Upper lobe of left lung (tissue), 6 donors: ENCODE measurements around the gene ADPRH. TPM values are rescaled to one million over a fixed set of nuclear protein-coding genes. Genes with fewer than 3 reads are reported as not detected.
A peak's percentile ranks its signal among the peaks of the same experiment; 100 is the strongest.

Experiments
- ATAC-seq, 2 donors: fragments of 200-7000 bp; cut with Tn5 transposase; one replicate each; pipeline ENCODE4 v1.9.1; 2022; ENCODE audit warnings: mild to moderate bottlenecking in 2 of 2, moderate library complexity in 2 of 2; ENCODE audit not compliant: low FRiP score in 2 of 2
- DNase-seq, 2 donors: peaks; one replicate each; pipeline ENCODE4 v3.0.0-alpha.2; 2019 to 2020
- H3K27ac ChIP-seq, 4 donors: fragments of 200-600 bp; sonication (generic); one replicate each; pipeline ENCODE4 v1.5.1; 2016 to 2019
- H3K27me3 ChIP-seq, 4 donors: fragments of 200-600 bp; sonication (generic); one replicate each; pipeline ENCODE4 v1.5.1; 2017 to 2019
- H3K36me3 ChIP-seq, 4 donors: fragments of 200-600 bp; sonication (generic); one replicate each; pipeline ENCODE4 v1.5.1; 2016 to 2019
- H3K4me1 ChIP-seq, 4 donors: fragments of 200-600 bp; sonication (generic); one replicate each; pipeline ENCODE4 v1.5.1; 2018 to 2019
- H3K4me3 ChIP-seq, 4 donors: fragments of 200-600 bp; sonication (generic); one replicate each; pipeline ENCODE4 v1.5.1; 2017 to 2019; ENCODE audit warnings: mild to moderate bottlenecking in 2 of 4, moderate library complexity in 1 of 4
- H3K9me3 ChIP-seq, 4 donors: fragments of 200-600 bp; sonication (generic); one replicate each; pipeline ENCODE4 v1.5.1; 2018 to 2019
- EP300 ChIP-seq, 4 donors: sonication (generic); formaldehyde crosslinking; IDR thresholded peaks; one replicate each; pipeline ENCODE4 v1.5.1; 2017; ENCODE audit warnings: antibody characterized with exemption in 4 of 4, control low read depth in 2 of 4
- POLR2A ChIP-seq, 4 donors: fragments of 450-650 bp; IDR thresholded peaks; one replicate each; pipeline ENCODE4 v1.5.1; 2016 to 2017; ENCODE audit warnings: antibody characterized with exemption in 4 of 4, mild to moderate bottlenecking in 2 of 4
- POLR2AphosphoS5 ChIP-seq, 2 donors: sonication (generic); formaldehyde crosslinking; IDR thresholded peaks; one replicate each; pipeline ENCODE4 v1.5.1; 2017; ENCODE audit warnings: antibody characterized with exemption in 2 of 2
- WGBS, 2 donors: methylation state at CpG; one replicate each; pipeline ENCODE4 v1.1.5; 2017 to 2018; 5-methylcytosine and 5-hydroxymethylcytosine counted together
- total RNA-seq, 6 donors: library from RNA; depleted of rRNA in 4 of 6; stranded (reverse); fragments of >200 nt in 4 of 6; gene quantifications; one replicate each; pipeline versions ENCODE4 v1.1.0 to v1.2.1, GENCODE V29; 2016 to 2021
- TF ChIP-seq, protein P1 (sequence below), 6 experiments: fragments of 450-650 bp in 4 of 6; fragments of 200-600 bp in 2 of 6; sonication (generic) in 2 of 6; IDR thresholded peaks; one replicate each; pipeline ENCODE4 v1.5.1; 2016 to 2019; ENCODE audit warnings: antibody characterized with exemption in 6 of 6
- donor health status: DM: no; HTN: no; CAD: no; lungs with moderate emphysema.
- donor health status: DM: no; HTN: yes; CAD: no; lungs with severe emphysema.

Gene ADPRH
- total RNA-seq, 6 donors from 2014 or later = 18.9 to 33.8 (median 25.1) TPM

DNA sequence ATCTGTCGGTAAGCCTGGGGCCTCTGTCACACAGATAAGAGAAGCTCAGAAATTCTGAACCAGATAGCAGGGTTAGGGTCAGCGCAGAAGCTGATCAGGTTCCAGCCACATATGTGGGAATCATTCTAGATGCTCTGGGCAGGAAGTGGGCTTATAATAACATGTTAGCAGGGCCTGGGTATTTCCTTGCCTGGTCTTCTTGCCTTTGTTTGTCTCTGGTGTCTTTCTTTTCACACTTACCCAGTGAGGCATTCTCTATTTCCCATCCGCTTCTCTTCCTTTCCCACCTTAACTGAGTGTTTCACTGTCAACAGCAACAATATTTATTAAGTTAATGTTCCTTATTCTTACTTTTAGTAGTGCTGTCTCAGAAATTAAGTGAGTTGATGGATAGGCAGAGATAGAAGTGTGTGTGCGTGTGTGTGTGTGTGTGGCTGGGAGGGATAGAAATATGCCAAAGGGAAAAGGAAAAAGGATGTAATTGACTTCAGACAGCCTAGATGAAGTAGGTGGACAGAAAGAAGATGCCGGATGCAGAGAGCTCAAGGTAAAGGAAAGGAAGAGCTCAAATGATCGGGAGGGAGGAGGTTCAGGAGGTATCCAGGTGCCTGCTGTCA lies 20.4 kb downstream of the ADPRH start:
- DNase-seq = no peak
- H3K4me3 ChIP-seq = peak overlapping the region in 1 of 4 donors; percentile 18
- 81% methylated on average over 6 of the region's 6 CpGs for WGBS, 2 donors
- H3K9me3 ChIP-seq = no peaks in the 10 kb centered on the region
- H3K4me1 ChIP-seq = peaks cover 31 to 42% (median 39%) of the 10 kb centered on the region in 4 donors
- H3K27me3 ChIP-seq = no peaks in the 10 kb centered on the region
- ATAC-seq = no peak
- H3K27ac ChIP-seq = peak overlapping the region; percentile 68 to 85 (median 80)
- no peak for TF ChIP-seq EP300 (IDR thresholded peaks at IDR 0.05)
- TF ChIP-seq, protein P1, sequence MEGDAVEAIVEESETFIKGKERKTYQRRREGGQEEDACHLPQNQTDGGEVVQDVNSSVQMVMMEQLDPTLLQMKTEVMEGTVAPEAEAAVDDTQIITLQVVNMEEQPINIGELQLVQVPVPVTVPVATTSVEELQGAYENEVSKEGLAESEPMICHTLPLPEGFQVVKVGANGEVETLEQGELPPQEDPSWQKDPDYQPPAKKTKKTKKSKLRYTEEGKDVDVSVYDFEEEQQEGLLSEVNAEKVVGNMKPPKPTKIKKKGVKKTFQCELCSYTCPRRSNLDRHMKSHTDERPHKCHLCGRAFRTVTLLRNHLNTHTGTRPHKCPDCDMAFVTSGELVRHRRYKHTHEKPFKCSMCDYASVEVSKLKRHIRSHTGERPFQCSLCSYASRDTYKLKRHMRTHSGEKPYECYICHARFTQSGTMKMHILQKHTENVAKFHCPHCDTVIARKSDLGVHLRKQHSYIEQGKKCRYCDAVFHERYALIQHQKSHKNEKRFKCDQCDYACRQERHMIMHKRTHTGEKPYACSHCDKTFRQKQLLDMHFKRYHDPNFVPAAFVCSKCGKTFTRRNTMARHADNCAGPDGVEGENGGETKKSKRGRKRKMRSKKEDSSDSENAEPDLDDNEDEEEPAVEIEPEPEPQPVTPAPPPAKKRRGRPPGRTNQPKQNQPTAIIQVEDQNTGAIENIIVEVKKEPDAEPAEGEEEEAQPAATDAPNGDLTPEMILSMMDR (IDR thresholded peaks at IDR 0.05) = no peak
- no peak for TF ChIP-seq POLR2AphosphoS5 (IDR thresholded peaks at IDR 0.05)
- no peaks in the 10 kb centered on the region for H3K36me3 ChIP-seq

DNA sequence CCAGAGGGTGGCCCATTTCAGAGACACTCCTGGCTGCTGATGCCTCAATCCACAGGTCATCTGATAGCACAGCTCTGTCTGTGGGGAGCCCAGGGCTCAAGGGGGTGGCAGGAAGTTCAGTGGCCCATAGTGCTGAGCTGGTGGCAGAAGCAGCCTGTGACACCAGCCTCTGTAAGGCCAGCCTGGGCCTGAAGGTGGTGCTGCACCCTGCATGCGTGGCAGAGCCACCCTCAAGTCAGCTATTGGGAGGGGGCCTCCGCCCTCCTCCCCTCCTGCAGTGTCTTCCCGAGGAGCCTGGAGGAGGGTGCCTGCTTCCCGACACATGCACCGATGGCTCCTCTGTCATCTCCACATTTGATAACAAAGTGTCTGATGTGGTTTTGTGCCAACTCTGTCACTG lies 21.4 kb downstream of the ADPRH start:
- Histone ChIP-seq H3K27ac (peak overlapping the region; percentile 68 to 85 (median 80)), H3K36me3 (no peaks in the 10 kb centered on the region), H3K9me3 (no peaks in the 10 kb centered on the region), H3K27me3 (no peaks in the 10 kb centered on the region), H3K4me1 (peaks cover 31 to 37% (median 34%) of the 10 kb centered on the region in 4 donors), H3K4me3 (no peak overlapping the region)
- TF ChIP-seq, protein P1 (IDR thresholded peaks at IDR 0.05) = peak in 5 of 6 experiments; percentile 21 to 74 (median 47)
- no peak for TF ChIP-seq EP300 (IDR thresholded peaks at IDR 0.05)
- peak in 1 of 2 donors; percentile 20 for TF ChIP-seq POLR2AphosphoS5 (IDR thresholded peaks at IDR 0.05)
- 53 to 64% methylated on average over 4 to 5 of the region's 5 CpGs for WGBS, 2 donors
- DNase-seq (peak; percentile 40 to 47), ATAC-seq (peak; percentile 47 to 62)

DNA sequence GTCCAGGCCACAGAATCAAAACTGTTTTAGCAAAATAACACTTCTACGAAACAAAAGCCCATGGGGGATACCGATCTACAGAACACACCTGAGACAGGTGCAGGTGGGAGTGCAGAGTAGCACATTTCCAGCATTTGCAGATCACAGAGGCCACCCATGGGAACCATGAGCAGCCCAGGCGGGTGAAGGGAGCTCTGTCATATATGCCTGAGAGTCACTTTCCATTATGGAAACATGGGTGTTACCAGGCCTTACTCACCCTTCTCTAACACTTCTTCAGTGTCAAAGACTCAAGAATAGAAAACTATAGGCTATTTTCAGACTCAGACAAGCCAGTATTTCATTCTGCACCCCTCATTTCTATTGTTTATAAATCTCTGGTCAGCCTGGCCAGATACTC lies 21.9 kb downstream of the ADPRH start:
- Histone ChIP-seq H3K27ac (peak overlapping the region; percentile 68 to 85 (median 80)), H3K4me3 (no peak overlapping the region), H3K36me3 (no peaks in the 10 kb centered on the region), H3K4me1 (peaks cover 26 to 35% (median 29%) of the 10 kb centered on the region in 4 donors), H3K27me3 (no peaks in the 10 kb centered on the region), H3K9me3 (no peaks in the 10 kb centered on the region)
- TF ChIP-seq POLR2A (IDR thresholded peaks at IDR 0.05) = no peak
- TF ChIP-seq, protein P1 (IDR thresholded peaks at IDR 0.05) = no peak
- TF ChIP-seq POLR2AphosphoS5 (IDR thresholded peaks at IDR 0.05) = no peak
- no peak for TF ChIP-seq EP300 (IDR thresholded peaks at IDR 0.05)
- WGBS, 2 donors = 83 to 87% methylated on average over 3 of the region's 3 CpGs
- DNase-seq (no peak), ATAC-seq (no peak)

DNA sequence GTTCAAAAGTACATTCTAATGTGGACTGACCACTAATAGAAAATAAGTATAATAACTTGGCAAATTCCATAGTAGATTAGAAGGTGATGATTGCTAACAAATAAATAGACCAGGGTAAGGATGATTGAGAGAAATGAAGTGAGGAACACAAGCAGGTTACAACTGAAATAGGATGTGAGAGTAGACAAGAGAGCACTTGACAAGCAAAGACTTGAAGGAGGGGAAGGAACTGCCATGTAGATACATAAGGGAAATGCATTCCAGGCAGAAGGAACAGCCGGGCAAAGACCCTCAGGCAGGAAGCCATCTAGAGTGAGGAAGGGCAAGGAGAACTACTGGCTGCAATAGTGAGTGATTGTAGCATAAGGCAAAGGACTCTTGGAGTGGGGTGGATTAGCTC lies 23.4 kb downstream of the ADPRH start:
- WGBS, 2 donors = 28 to 37% methylated on average over 1 of the region's 1 CpG
- H3K27ac ChIP-seq = peak overlapping the region; percentile 38 to 85 (median 70)
- no peak for DNase-seq
- ATAC-seq = no peak
- H3K36me3 ChIP-seq = no peaks in the 10 kb centered on the region
- TF ChIP-seq POLR2AphosphoS5 (IDR thresholded peaks at IDR 0.05) = no peak
- TF ChIP-seq POLR2A (IDR thresholded peaks at IDR 0.05) = no peak
- TF ChIP-seq EP300 (IDR thresholded peaks at IDR 0.05) = no peak
- no peaks in the 10 kb centered on the region for H3K27me3 ChIP-seq
- no peak overlapping the region for H3K4me3 ChIP-seq
- H3K9me3 ChIP-seq = no peaks in the 10 kb centered on the region
- H3K4me1 ChIP-seq = peaks cover 17 to 22% (median 18%) of the 10 kb centered on the region in 4 donors

DNA sequence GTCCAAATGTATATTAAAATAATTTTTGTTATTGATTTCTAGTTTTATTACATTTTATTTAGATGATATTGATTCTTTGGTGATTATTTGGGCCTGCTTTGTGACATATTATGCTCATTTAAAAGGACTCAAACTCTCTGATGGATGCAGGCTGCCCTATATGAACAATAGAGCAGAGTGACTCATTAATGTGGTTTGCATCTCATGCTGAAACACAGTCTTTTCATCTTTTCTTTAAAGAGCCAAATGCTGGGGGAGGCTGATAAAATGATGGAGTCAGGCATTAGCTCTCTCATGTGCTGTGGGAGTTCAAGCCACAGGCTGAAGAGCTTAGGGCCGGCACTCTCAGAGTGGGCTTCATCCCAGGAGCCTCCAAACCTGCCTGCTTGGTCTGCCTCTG lies 25.6 kb downstream of the ADPRH start:
- TF ChIP-seq EP300 (IDR thresholded peaks at IDR 0.05) = no peak
- TF ChIP-seq POLR2A (IDR thresholded peaks at IDR 0.05) = no peak
- TF ChIP-seq, protein P1 (IDR thresholded peaks at IDR 0.05) = no peak
- TF ChIP-seq POLR2AphosphoS5 (IDR thresholded peaks at IDR 0.05) = no peak
- DNase-seq = no peak

More for the DNA sequence above, 25.6 kb downstream of the ADPRH start:
- no peaks in the 10 kb centered on the region for H3K36me3 ChIP-seq
- H3K4me1 ChIP-seq = peaks cover 11 to 20% (median 14%) of the 10 kb centered on the region in 4 donors
- no peaks in the 10 kb centered on the region for H3K9me3 ChIP-seq
- H3K27ac ChIP-seq = no peak overlapping the region
- ATAC-seq = no peak
- no peak overlapping the region for H3K4me3 ChIP-seq
- 82 to 100% methylated on average over 1 of the region's 1 CpG for WGBS, 2 donors
- H3K27me3 ChIP-seq = no peaks in the 10 kb centered on the region
